Measurements from ENCODE around the gene COL26A1. TPM values are rescaled to one million over a fixed set of nuclear protein-coding genes. Genes with fewer than 3 reads are reported as not detected.

COL26A1 gene
- total RNA-seq, 1 experiment from 2014 or later: 0.20 TPM

DNA sequence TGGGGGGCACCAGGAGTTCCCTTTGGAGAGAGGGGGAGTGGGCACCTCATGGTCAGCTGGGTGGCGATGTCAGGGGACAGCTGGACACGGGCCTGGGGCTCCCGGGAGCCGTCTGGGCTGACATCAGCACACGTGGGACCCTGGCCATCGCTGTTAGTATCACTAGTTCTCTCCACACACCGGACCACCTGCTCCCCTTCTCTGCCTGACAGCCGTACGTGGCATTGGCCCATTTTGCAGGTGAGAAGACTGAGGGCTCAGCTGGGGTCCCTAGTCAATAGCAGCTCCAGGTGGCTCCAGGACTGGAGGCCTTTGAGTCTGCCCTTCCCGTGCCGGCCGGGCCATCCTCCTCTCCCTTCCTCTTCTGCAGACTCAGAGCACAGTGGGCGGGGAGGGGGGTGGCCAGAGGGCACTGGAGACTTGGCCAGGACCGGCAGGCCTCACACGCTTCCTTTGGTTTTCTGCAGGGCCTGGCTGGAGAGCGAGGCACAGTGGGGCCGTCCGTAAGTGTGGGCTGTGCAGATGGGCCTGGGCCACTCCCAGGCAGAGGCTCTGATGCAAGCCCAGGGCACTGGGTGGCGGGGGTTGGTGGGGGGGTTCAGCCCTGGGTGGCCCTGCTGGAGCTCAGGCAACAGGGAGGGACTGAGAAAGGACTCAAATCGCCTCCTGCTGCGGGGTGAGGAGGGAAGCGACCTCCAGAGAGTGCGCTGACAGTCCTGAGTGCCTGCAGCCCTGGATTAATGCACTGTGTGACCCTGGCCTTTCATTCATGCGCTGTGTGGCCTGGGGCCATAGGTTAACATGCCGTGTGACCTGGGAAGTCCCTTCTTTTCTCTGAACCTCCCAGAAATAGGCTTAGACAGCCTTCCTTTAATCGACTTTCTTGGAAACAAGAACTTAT, 188.2 kb downstream of the COL26A1 start:
- H3K27me3 ChIP-seq (ENCODE audit: insufficient read depth, low read depth): peaks cover 1% of the 10 kb centered on the region; the same call in 1 of the 2 replicates
- DNase-seq: no peak
- no peaks in the 10 kb centered on the region for H3K9me2 ChIP-seq (ENCODE audit: insufficient read depth)
- no peak overlapping the region for H3K27ac ChIP-seq
- TF ChIP-seq, protein P1, sequence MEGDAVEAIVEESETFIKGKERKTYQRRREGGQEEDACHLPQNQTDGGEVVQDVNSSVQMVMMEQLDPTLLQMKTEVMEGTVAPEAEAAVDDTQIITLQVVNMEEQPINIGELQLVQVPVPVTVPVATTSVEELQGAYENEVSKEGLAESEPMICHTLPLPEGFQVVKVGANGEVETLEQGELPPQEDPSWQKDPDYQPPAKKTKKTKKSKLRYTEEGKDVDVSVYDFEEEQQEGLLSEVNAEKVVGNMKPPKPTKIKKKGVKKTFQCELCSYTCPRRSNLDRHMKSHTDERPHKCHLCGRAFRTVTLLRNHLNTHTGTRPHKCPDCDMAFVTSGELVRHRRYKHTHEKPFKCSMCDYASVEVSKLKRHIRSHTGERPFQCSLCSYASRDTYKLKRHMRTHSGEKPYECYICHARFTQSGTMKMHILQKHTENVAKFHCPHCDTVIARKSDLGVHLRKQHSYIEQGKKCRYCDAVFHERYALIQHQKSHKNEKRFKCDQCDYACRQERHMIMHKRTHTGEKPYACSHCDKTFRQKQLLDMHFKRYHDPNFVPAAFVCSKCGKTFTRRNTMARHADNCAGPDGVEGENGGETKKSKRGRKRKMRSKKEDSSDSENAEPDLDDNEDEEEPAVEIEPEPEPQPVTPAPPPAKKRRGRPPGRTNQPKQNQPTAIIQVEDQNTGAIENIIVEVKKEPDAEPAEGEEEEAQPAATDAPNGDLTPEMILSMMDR (conservative IDR thresholded peaks at IDR 0.05): no peak
- no peak for TF ChIP-seq EZH2 (IDR thresholded peaks at IDR 0.05; ENCODE audit: low read depth)
- no peak overlapping the region for H3K4me3 ChIP-seq
- no TSS peak for BruUV-seq (replicated peaks)
- no peaks in the 10 kb centered on the region for H3K36me3 ChIP-seq (ENCODE audit: low read depth)
- H3K4me2 ChIP-seq: no peak overlapping the region
- H2AFZ ChIP-seq: no peak overlapping the region
- no peaks in the 10 kb centered on the region for H3K79me2 ChIP-seq (ENCODE audit: low read depth)
- POLR2A ChIA-PET (ENCODE audit: unreplicated experiment): no interaction called here
- no peaks in the 10 kb centered on the region for H3K9me3 ChIP-seq (ENCODE audit: insufficient read depth, low read depth)
- no peaks in the 10 kb centered on the region for H4K20me1 ChIP-seq (ENCODE audit: insufficient read depth)
- H3F3A ChIP-seq (ENCODE audit: insufficient read depth, low read depth): no peaks in the 10 kb centered on the region
- H3K4me1 ChIP-seq (replicated peaks; ENCODE audit: insufficient read depth): no peaks in the 10 kb centered on the region
- intact Hi-C loops (cut with micrococcal nuclease; ENCODE audit: unreplicated experiment): no loop called here
- CTCF ChIA-PET: no interaction called here

DNA sequence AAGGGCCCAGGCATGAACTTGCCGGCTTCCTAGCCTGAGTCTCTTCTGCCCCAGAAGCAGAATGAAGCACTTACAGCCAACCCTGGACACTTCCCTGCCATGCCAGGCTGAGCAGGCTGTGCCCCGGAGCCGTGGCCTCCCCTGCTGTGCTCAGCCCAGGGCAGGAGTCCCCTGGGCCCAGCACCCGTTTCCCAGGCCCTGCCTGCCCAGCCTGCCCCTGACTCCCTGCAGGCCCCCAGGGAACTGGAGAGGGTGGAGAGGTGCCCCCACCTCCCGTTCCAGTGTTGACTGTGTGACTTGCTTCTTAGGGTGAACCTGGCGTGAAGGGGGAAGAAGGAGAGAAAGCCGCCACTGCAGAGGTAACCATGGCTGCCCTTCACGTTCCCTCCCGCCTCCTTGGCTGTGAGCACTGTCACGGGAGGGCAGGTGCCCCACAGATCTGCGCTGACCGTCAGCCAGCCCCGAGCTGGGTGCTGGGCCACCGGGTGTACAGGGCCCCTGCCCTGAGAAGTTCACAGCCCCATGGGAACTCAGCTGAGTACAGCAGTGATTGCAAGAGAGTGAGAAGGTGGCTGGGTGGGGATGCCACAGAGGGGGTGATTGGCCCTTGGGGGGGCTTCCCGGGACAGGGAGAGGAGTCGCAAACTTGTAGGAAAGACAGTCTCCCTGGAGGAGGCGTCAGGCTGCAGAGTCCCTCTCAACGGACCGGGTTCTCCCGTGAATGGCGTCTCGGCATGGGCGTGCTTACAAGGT, 190.5 kb downstream of the COL26A1 start:
- POLR2A ChIA-PET (ENCODE audit: unreplicated experiment): no interaction called here

DNA sequence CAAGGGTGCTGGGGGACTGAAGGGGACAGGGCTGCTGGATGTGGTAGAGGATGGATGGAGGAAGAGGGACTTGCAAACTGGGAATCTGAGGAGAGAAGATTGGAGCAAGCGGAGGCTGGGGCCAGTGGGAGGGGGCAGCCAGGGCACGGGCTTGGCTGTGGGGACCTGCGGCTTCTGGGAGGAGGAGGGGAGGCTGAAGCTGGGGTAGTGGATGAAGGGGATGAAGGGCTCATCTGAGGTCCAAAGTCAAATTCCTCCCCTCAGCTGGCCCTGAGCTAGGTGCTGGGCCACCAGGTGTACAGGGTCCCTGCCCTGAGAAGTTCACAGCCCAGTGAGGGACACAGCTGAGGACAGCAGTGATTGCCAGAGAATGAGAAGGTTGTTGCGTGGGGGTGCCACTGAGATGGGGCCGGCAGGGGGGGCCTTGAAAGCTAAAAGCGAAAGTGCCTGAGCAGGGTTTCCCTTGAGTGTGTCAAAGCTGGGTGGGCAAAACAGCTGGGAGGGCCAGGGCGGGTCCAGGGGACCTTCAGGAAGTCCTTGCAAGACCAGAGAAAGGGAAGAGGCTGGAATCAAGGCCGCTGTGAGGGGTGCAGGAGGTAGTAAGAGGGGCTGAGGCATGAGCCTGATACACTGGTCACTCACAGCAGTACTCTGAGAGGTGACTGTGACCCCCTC, 191.2 kb downstream of the COL26A1 start:
- Histone ChIP-seq H3K4me3 (no peak overlapping the region), H3K36me3 (ENCODE audit: low read depth) (no peaks in the 10 kb centered on the region), H3F3A (ENCODE audit: insufficient read depth, low read depth) (no peaks in the 10 kb centered on the region), H3K27me3 (ENCODE audit: insufficient read depth, low read depth) (peaks cover 8% of the 10 kb centered on the region; the same call in 1 of the 2 replicates), H3K9me2 (ENCODE audit: insufficient read depth) (no peaks in the 10 kb centered on the region), H3K79me2 (ENCODE audit: low read depth) (no peaks in the 10 kb centered on the region), H4K20me1 (ENCODE audit: insufficient read depth) (no peaks in the 10 kb centered on the region), H3K27ac (no peak overlapping the region), H3K9me3 (ENCODE audit: insufficient read depth, low read depth) (no peaks in the 10 kb centered on the region), H2AFZ (no peak overlapping the region), H3K4me2 (no peak overlapping the region), H3K4me1 (replicated peaks; ENCODE audit: insufficient read depth) (no peaks in the 10 kb centered on the region)
- CTCF ChIA-PET: no interaction called here
- intact Hi-C loops (cut with micrococcal nuclease; ENCODE audit: unreplicated experiment): no loop called here
- TF ChIP-seq, protein P1 (conservative IDR thresholded peaks at IDR 0.05): no peak
- no peak for TF ChIP-seq EZH2 (IDR thresholded peaks at IDR 0.05; ENCODE audit: low read depth)
- no TSS peak for BruUV-seq (replicated peaks)
- DNase-seq: no peak
- POLR2A ChIA-PET (ENCODE audit: unreplicated experiment): no interaction called here

More for the DNA sequence above, 190.5 kb downstream of the COL26A1 start:
- TF ChIP-seq EZH2 (IDR thresholded peaks at IDR 0.05; ENCODE audit: low read depth): no peak
- TF ChIP-seq, protein P1 (conservative IDR thresholded peaks at IDR 0.05): no peak
- no peaks in the 10 kb centered on the region for H3K79me2 ChIP-seq (ENCODE audit: low read depth)
- no peaks in the 10 kb centered on the region for H3K9me2 ChIP-seq (ENCODE audit: insufficient read depth)
- no peaks in the 10 kb centered on the region for H3F3A ChIP-seq (ENCODE audit: insufficient read depth, low read depth)
- no peaks in the 10 kb centered on the region for H3K9me3 ChIP-seq (ENCODE audit: insufficient read depth, low read depth)
- H3K36me3 ChIP-seq (ENCODE audit: low read depth): no peaks in the 10 kb centered on the region
- H2AFZ ChIP-seq: no peak overlapping the region
- H3K27me3 ChIP-seq (ENCODE audit: insufficient read depth, low read depth): peaks cover 8% of the 10 kb centered on the region; the same call in 1 of the 2 replicates
- CTCF ChIA-PET: no interaction called here
- H3K27ac ChIP-seq: no peak overlapping the region
- no peak for DNase-seq
- H3K4me3 ChIP-seq: no peak overlapping the region
- H4K20me1 ChIP-seq (ENCODE audit: insufficient read depth): no peaks in the 10 kb centered on the region
- intact Hi-C loops (cut with micrococcal nuclease; ENCODE audit: unreplicated experiment): no loop called here
- no peaks in the 10 kb centered on the region for H3K4me1 ChIP-seq (replicated peaks; ENCODE audit: insufficient read depth)
- BruUV-seq (replicated peaks): no TSS peak
- no peak overlapping the region for H3K4me2 ChIP-seq

Data from PC-9 (cell line).